GM12865 (cell line): ENCODE measurements around the gene SLC15A3.

Experiments used
- DNase-seq: peaks from one replicate; pipeline ENCODE4 v3.0.0; 2010; ENCODE audit warnings: low read depth
- H3K4me3 ChIP-seq: 2 replicates; pipeline ENCODE4 v1.5.1; 2011; ENCODE audit warnings: mild to moderate bottlenecking, low read depth, low read length, control low read depth
- TF ChIP-seq, protein P1 (sequence below): IDR thresholded peaks from 2 replicates; pipeline ENCODE4 v1.5.1; 2011; ENCODE audit warnings: low read length, control low read depth, low read depth, inconsistent platforms; ENCODE audit not compliant: insufficient read depth; ENCODE audit errors: missing control alignments

SLC15A3 gene

DNA sequence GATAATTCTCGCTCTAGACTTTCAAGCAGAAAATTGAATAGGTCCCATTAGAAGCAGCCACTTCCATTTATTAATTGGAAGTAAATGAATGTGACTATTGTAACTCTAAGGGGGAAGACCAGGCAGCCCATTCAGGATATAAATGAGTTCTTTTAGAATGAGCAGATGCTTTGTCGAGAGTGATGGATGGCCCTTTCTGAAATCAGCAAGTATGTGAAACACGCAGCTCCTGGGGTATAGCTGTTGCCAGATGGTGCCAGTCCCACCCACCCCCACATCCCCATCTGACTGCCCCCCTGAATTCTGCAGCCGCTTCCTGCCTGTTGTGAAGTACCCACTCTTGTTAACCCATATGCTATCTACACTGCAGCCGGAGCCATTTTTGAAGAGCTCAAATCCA lies 3.7 kb downstream of the SLC15A3 start:
- no peak for DNase-seq
- TF ChIP-seq, protein P1, sequence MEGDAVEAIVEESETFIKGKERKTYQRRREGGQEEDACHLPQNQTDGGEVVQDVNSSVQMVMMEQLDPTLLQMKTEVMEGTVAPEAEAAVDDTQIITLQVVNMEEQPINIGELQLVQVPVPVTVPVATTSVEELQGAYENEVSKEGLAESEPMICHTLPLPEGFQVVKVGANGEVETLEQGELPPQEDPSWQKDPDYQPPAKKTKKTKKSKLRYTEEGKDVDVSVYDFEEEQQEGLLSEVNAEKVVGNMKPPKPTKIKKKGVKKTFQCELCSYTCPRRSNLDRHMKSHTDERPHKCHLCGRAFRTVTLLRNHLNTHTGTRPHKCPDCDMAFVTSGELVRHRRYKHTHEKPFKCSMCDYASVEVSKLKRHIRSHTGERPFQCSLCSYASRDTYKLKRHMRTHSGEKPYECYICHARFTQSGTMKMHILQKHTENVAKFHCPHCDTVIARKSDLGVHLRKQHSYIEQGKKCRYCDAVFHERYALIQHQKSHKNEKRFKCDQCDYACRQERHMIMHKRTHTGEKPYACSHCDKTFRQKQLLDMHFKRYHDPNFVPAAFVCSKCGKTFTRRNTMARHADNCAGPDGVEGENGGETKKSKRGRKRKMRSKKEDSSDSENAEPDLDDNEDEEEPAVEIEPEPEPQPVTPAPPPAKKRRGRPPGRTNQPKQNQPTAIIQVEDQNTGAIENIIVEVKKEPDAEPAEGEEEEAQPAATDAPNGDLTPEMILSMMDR, result no peak
- H3K4me3 ChIP-seq, result no peak overlapping the region

DNA sequence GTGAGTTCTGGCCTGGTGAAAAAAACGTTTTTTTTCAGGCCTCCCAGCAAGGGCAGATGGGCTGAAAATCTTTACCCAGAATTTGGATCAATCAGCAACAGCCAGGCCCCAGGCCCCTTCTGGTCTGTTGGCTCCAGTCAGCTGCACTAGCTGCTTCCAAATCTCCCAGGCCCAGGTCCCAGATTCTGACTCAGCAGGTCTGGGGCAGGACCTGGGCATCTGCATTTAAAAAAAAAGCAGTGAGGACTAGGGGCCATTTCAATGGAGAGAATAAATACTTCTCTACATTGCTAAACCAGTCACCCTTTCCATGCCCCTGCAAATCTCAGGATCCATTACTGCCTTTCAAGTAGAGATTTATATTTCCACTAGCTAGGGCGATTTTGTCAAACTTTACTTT lies 4.3 kb downstream of the SLC15A3 start:
- no peak overlapping the region for H3K4me3 ChIP-seq
- DNase-seq, result no peak
- TF ChIP-seq, protein P1, result no peak

DNA sequence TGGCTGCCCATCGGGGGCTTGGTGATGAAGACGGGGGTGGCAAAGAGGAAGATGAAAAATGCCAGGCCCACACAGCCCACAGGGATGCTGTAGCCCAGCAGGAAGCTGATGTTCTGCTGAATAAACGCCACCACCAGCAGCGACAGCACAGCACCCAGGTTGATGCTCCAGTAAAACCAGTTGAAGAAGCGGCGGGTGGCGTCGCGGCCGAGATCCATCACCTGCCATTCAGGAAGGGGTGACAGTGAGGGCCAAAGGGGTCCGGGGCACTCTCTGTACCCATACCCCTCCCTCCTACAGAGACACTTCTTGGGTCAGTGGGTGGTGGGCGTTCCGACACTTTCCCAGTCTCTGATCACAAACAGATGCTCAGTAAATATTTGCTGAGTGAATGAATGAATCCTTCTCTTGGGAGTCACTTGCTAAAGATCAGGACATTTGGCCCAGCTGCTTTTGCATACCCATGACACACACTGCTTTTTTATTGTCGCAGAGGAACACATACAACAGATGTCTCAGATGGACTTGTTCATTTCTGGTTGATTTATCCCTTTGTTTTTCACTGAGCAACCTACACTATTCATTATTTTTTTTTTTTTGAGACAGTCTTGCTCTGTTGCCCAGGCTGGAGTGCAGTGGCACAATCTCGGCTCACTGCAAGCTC lies 5.2 kb downstream of the SLC15A3 start:
- no peak for DNase-seq
- TF ChIP-seq, protein P1, result no peak
- H3K4me3 ChIP-seq, result no peak overlapping the region

DNA sequence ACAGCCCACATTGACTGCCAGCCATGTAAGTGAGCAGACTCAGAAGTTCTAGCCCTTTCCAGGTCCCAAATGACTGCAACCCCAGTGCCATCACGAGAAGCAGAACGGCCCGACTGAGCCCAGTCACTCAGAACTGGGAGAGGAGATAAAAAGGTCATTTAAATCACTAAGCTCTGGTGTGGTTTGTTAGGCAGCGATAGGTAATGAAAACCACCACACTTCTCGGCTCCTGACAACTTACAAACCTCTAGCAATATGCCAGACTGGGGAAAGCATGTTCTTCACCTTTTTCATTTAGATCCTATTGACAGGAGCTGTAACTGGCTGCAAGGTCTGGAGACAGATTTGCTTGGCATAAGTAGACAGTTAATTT lies 6.7 kb downstream of the SLC15A3 start:
- TF ChIP-seq, protein P1, result no peak
- DNase-seq, result no peak
- H3K4me3 ChIP-seq, result no peak overlapping the region

DNA sequence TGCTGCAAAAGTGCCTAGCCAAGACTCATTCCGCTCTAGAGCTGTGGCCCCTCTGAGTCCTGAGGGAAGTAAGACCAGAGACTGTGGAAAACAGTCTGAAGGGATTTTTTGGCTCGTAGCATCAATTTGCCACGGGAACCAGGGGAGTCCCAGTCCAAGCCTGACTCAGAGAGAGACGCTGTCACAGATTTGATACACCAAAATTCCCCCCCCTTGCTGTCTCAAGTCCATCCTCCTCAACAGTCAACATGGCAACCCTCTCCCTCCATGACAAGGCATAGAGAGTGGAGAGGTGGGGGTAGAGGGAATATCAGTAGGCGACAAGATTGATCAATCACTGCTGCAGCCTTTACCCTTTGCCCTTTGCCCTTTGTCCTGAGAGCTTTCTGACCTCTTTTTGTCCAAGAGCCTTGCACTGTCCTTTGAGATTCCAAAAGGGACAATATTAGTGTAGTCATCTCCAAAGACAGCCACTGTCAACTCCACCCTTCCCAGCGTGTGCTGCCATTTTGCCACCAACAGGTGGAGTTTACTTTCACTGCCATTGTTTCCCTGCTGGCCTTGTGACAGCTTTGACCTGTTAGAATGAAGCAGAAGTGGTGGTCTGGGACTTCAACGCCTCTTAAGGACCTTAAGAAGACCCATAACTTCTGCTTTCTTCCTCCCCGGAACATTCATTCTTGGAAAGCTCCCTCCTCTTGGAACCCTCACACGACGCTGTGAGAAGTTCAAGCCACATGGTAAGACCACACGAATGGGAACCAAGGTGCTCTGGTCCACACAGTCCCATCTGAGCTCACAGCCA lies 7.3 kb downstream of the SLC15A3 start:
- no peak overlapping the region for H3K4me3 ChIP-seq
- peak; percentile 59 for DNase-seq
- TF ChIP-seq, protein P1, result peak; percentile 48

DNA sequence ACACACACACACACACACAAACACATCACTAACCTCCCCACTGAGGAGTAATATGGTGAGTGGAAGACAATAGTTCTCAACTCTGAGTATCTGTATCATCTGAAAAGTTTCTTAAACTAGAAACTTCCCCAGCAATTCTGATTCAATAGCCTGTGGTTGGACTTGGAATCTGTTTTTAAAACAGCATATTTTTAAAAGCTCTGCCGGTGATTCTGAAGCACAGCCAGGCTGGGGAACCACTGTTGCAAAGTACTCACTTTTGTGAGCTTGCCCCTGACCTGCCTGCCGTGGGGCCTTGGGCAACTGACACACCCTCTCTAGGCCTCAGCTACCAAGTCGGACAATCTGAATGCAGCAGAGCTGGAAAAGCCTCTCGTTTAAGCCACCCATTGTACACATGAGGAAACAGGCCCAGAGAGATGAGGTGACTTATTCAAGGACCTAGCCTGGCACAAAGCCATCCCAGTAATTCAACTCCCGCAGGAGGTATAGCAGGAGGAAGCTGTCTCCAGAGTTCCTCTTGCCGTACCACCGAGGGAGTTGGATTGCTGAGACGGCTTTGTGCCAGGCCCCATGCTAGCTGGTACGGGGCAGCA lies 8.9 kb downstream of the SLC15A3 start:
- TF ChIP-seq, protein P1, result no peak
- H3K4me3 ChIP-seq, result no peak overlapping the region
- DNase-seq, result no peak
